Heart right ventricle (tissue), 16 donors: ENCODE measurements around the gene DCLK1. TPM values are rescaled to one million over a fixed set of nuclear protein-coding genes. Genes with fewer than 3 reads are reported as not detected.

Experiments
- ATAC-seq, 8 donors: fragments of 200-7000 bp; cut with Tn5 transposase; one replicate each; pipeline ENCODE4 v1.9.1; 2020; ENCODE audit warnings: mild to moderate bottlenecking in 8 of 8, moderate library complexity in 8 of 8, moderate number of reproducible peaks in 1 of 8
- DNase-seq, 2 donors: peaks; one replicate each; pipeline ENCODE4 v3.0.0-alpha.2; 2020
- H3K27ac ChIP-seq, 10 donors: fragments of 200-600 bp; sonication (generic) in 2 of 10; one replicate each; pipeline versions ENCODE4 v1.5.0 to v1.8.0; 2020 to 2022; ENCODE audit warnings: mild to moderate bottlenecking in 3 of 10
- H3K27me3 ChIP-seq, 7 donors: fragments of 200-600 bp; one replicate each; pipeline ENCODE4 v1.8.0; 2021 to 2022; ENCODE audit warnings: mild to moderate bottlenecking in 2 of 7
- H3K36me3 ChIP-seq, 9 donors: fragments of 200-600 bp; sonication (generic) in 1 of 9; one replicate each; pipeline versions ENCODE4 v1.5.0 to v1.8.0; 2020 to 2022; ENCODE audit warnings: mild to moderate bottlenecking in 2 of 9
- H3K4me1 ChIP-seq, 9 donors: fragments of 200-600 bp; sonication (generic) in 1 of 9; one replicate each; pipeline versions ENCODE4 v1.5.0 to v1.8.0; 2020 to 2022; ENCODE audit warnings: mild to moderate bottlenecking in 4 of 9
- H3K4me3 ChIP-seq, 10 donors: fragments of 200-600 bp; sonication (generic) in 2 of 10; one replicate each; pipeline versions ENCODE4 v1.5.0 to v1.8.0; 2020 to 2022; ENCODE audit warnings: mild to moderate bottlenecking in 7 of 10, moderate library complexity in 2 of 10
- H3K9me3 ChIP-seq, 11 donors: fragments of 200-600 bp in 10 of 11; sonication (generic) in 2 of 11; one replicate each; pipeline versions ENCODE4 v1.5.0 to v1.8.0; 2013 to 2022; ENCODE audit warnings: mild to moderate bottlenecking in 2 of 11, control low read depth in 1 of 11, moderate library complexity in 1 of 11
- WGBS, 2 donors: extraction: QIAGEN DNeasy Blood & Tissue Kit; methylation state at CpG; one replicate each; pipeline ENCODE4 v1.1.7; 2013; ENCODE audit warnings: inconsistent platforms in 1 of 2; 5-methylcytosine and 5-hydroxymethylcytosine counted together
- intact Hi-C, 10 donors: fragments of 100-400 bp; cut with DNase I; formaldehyde crosslinking; loops; one replicate each; pipeline versions ENCODE4 v1.11.1 to v1.14.2; 2022
- polyA plus RNA-seq, 2 donors: library from polyadenylated mRNA; stranded (reverse); fragments of 200-250 nt; gene quantifications; one replicate each; pipeline ENCODE4 v1.2.3, GENCODE V29; 2013
- total RNA-seq, 10 donors: library from RNA; stranded (reverse); fragmentation: NEBNext Ultra II Directional in 3 of 10; extraction: Animal tissue kit (Norgen Biotek cat#: 25700) in 3 of 10; gene quantifications; one replicate each; pipeline versions ENCODE4 v1.2.1 to v1.2.4, GENCODE V29; 2021 to 2023
- TF ChIP-seq, protein P1 (sequence below), 9 donors: fragments of 200-600 bp; sonication (generic) in 2 of 9; IDR thresholded peaks; one replicate each; pipeline versions ENCODE4 v1.5.0 to v1.8.0; 2021 to 2022; ENCODE audit warnings: antibody characterized with exemption in 9 of 9, mild to moderate bottlenecking in 5 of 9, moderate library complexity in 1 of 9
- donor health status: Arrhythmogenic right ventricular cardiomyopathy.
- donor health status: ischemic (EF 13 %, LVEDD 7.1; RV severe dilation, severe dysfunction).
- donor health status: healthy with polysubstance abuse.
- donor health status: DM: no; HTN: yes; CAD: no.
- donor health status: DM: no; HTN: no; CAD: no.
- donor health status: ischemic (EF 25% LVEDD 6.9; RV normal size, moderate dysfunction).
- donor health status: ischemic (EF 25% LVEDD 5.7; RV mildly dilated, moderate dysfunction).
- donor health status: healthy.
- donor health status: DM: yes; HTN: yes; CAD: no.
- donor health status: Ischemic cardiomyopathy.
- donor health status: ischemic (EF 35%, LVEDD 5.7; RV mildly dilated, moderate dysfunction).
- donor health status: nonischemic (EF 11% LVEDD 7.7; RV severe dilation, severe dysfunction).
- donor health status: DM: yes; HTN: yes; CAD: no.
- donor health status: PGD.
- donor health status: ischemic (EF 29% LVEDD 5.4; RV normal size, mild dysfunction).
- donor health status: nonischemic (EF 23%, LVEDD 6.1; RV moderate dilation, normal function).

The DCLK1 gene
- total and polyA plus RNA-seq, 12 donors = 3.4 to 16.9 (median 9.1) TPM

- H3K4me3 ChIP-seq = peak overlapping the region in 4 of 10 donors; percentile 52 to 67 (median 62)
- no peak overlapping the region for H3K27ac ChIP-seq
- H3K9me3 ChIP-seq = no peaks in the 10 kb centered on the region
- 84 to 93% methylated on average over 4 of the region's 4 CpGs for WGBS, 2 donors
- intact Hi-C loops = loop anchor here in 1 of 10 donors (10.0 kb wide), 1 partner anchor 135 kb away; no protein-coding TSS in a partner anchor
- ATAC-seq = no peak
- H3K27me3 ChIP-seq = peaks cover 0 to 24% (median 0%) of the 10 kb centered on the region in 7 donors
- TF ChIP-seq, protein P1, sequence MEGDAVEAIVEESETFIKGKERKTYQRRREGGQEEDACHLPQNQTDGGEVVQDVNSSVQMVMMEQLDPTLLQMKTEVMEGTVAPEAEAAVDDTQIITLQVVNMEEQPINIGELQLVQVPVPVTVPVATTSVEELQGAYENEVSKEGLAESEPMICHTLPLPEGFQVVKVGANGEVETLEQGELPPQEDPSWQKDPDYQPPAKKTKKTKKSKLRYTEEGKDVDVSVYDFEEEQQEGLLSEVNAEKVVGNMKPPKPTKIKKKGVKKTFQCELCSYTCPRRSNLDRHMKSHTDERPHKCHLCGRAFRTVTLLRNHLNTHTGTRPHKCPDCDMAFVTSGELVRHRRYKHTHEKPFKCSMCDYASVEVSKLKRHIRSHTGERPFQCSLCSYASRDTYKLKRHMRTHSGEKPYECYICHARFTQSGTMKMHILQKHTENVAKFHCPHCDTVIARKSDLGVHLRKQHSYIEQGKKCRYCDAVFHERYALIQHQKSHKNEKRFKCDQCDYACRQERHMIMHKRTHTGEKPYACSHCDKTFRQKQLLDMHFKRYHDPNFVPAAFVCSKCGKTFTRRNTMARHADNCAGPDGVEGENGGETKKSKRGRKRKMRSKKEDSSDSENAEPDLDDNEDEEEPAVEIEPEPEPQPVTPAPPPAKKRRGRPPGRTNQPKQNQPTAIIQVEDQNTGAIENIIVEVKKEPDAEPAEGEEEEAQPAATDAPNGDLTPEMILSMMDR (IDR thresholded peaks at IDR 0.05) = no peak
- peaks cover 0 to 12% (median 0%) of the 10 kb centered on the region in 9 donors for H3K36me3 ChIP-seq
- H3K4me1 ChIP-seq = peaks cover 0 to 33% (median 9%) of the 10 kb centered on the region in 9 donors
- DNase-seq = no peak
Observed at GRCh38 chr13:36129539-36129938, 1.6 kb downstream of the DCLK1 start.

DNA sequence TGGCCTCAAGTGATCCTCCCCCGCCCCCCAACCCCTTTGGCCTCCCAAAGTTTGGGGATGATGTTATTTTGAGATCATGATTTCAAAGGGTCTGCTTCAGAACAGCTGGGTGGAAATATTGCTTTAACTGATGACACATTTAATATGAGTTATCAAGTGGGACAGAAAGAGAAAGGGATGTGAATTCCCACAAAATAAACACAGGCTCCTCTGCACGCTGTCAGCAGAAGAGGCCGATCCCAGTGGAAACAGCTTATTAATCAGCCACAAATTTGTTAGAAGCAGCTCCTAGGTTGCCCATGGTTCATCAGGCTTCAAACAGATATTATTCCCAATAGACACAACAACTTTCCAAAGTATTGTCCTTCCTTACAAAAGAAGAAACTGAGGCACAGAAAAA lies 4.7 kb downstream of the DCLK1 start:
- TF ChIP-seq, protein P1 (IDR thresholded peaks at IDR 0.05) = no peak
- Histone ChIP-seq H3K36me3 (peaks cover 0 to 12% (median 0%) of the 10 kb centered on the region in 9 donors), H3K4me1 (peaks cover 0 to 29% (median 5%) of the 10 kb centered on the region in 9 donors), H3K27ac (no peak overlapping the region), H3K4me3 (no peak overlapping the region), H3K9me3 (no peaks in the 10 kb centered on the region), H3K27me3 (peaks cover 0 to 18% (median 0%) of the 10 kb centered on the region in 7 donors)
- intact Hi-C loops = loop anchor here in 1 of 10 donors (10.0 kb wide), 1 partner anchor 132 kb away; no protein-coding TSS in a partner anchor
- WGBS, 2 donors = 70 to 82% methylated on average over 3 of the region's 3 CpGs
- ATAC-seq (no peak), DNase-seq (no peak)

GRCh38 chr13:36125841-36126240 lies 5.3 kb downstream of the DCLK1 start:
- peaks cover 0 to 14% (median 0%) of the 10 kb centered on the region in 7 donors for H3K27me3 ChIP-seq
- intact Hi-C loops = loop anchor here in 1 of 10 donors (10.0 kb wide), 1 partner anchor 131 kb away; no protein-coding TSS in a partner anchor
- H3K36me3 ChIP-seq = peaks cover 0 to 12% (median 0%) of the 10 kb centered on the region in 9 donors
- H3K9me3 ChIP-seq = no peaks in the 10 kb centered on the region
- H3K4me1 ChIP-seq = peaks cover 0 to 27% (median 5%) of the 10 kb centered on the region in 9 donors
- WGBS, 2 donors = 84 to 87% methylated on average over 28 of the region's 28 CpGs
- H3K27ac ChIP-seq = no peak overlapping the region
- ATAC-seq = no peak
- no peak for DNase-seq
- TF ChIP-seq, protein P1 (IDR thresholded peaks at IDR 0.05) = no peak
- no peak overlapping the region for H3K4me3 ChIP-seq

GRCh38 chr13:36124236-36124822 lies 6.9 kb downstream of the DCLK1 start:
- Histone ChIP-seq H3K4me3 (no peak overlapping the region), H3K4me1 (peaks cover 0 to 15% (median 5%) of the 10 kb centered on the region in 9 donors), H3K27me3 (peaks cover 0 to under 1% (median 0%) of the 10 kb centered on the region in 7 donors), H3K27ac (peak overlapping the region in 1 of 10 donors; percentile 24), H3K9me3 (no peaks in the 10 kb centered on the region), H3K36me3 (peaks cover 0 to 12% (median 0%) of the 10 kb centered on the region in 9 donors)
- 42 to 71% methylated on average over 6 of the region's 6 CpGs for WGBS, 2 donors
- DNase-seq (peak in 1 of 2 donors; percentile 58), ATAC-seq (peak in 6 of 8 donors; percentile 17 to 64 (median 42))
- TF ChIP-seq, protein P1 (IDR thresholded peaks at IDR 0.05) = no peak
- intact Hi-C loops = loop anchor here in 1 of 10 donors (10.0 kb wide), 1 partner anchor 130 kb away; no protein-coding TSS in a partner anchor
